Lower leg skin (tissue), 3 donors: ENCODE data around the gene SV2C.

Source experiments
- POLR2A ChIP-seq, 2 donors: fragments of 450-650 bp; IDR thresholded peaks; one replicate each; pipeline ENCODE4 v1.6.1; 2016 to 2017; ENCODE audit warnings: antibody characterized with exemption in 2 of 2, mild to moderate bottlenecking in 1 of 2, moderate library complexity in 1 of 2
- TF ChIP-seq, protein P1 (sequence below), 3 donors: fragments of 450-650 bp; IDR thresholded peaks; one replicate each; pipeline ENCODE4 v1.5.1; 2016; ENCODE audit warnings: antibody characterized with exemption in 3 of 3, mild to moderate bottlenecking in 3 of 3, moderate library complexity in 2 of 3

DNA sequence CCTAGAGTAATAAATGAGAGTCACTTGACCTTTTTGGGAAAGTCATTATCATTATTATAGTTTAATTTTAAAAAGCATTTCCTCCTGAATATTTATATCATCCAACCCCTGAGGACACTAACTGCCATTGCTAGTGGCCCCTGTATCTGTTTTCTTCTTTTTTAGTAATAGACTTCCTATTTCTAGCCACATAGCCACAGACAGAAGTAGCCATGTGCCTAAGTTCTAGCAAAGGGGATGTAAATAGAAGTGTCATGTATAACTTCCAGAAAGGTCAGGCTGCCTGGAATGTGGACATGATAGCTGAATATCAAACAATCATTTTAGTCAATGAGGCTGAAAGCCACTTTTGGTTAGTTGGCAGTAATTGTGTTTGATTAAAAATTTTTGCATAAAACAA lies 282.4 kb downstream of the SV2C start:
- TF ChIP-seq, protein P1, sequence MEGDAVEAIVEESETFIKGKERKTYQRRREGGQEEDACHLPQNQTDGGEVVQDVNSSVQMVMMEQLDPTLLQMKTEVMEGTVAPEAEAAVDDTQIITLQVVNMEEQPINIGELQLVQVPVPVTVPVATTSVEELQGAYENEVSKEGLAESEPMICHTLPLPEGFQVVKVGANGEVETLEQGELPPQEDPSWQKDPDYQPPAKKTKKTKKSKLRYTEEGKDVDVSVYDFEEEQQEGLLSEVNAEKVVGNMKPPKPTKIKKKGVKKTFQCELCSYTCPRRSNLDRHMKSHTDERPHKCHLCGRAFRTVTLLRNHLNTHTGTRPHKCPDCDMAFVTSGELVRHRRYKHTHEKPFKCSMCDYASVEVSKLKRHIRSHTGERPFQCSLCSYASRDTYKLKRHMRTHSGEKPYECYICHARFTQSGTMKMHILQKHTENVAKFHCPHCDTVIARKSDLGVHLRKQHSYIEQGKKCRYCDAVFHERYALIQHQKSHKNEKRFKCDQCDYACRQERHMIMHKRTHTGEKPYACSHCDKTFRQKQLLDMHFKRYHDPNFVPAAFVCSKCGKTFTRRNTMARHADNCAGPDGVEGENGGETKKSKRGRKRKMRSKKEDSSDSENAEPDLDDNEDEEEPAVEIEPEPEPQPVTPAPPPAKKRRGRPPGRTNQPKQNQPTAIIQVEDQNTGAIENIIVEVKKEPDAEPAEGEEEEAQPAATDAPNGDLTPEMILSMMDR (IDR thresholded peaks at IDR 0.05): no peak
- TF ChIP-seq POLR2A (IDR thresholded peaks at IDR 0.05): no peak
